ENCODE results near the gene CDH4. TPM values are rescaled to one million over a fixed set of nuclear protein-coding genes. Genes with fewer than 3 reads are reported as not detected.

CDH4 gene
- total and polyA plus RNA-seq, 2 of the 13 experiments (the other 11 are each of a cell fraction or from before 2014, with no cell fraction given) = not detected

GRCh38 chr20:61956396-61957342 is 704.6 kb downstream of the CDH4 start (continued):
- no peak for TF ChIP-seq TIGD3 (CRISPR knock-in tag; IDR thresholded peaks at IDR 0.05; ENCODE audit: borderline replicate concordance)
- TF ChIP-seq FOXP4 (CRISPR knock-in tag; IDR thresholded peaks at IDR 0.05) = no peak
- no peak for TF ChIP-seq MAZ (IDR thresholded peaks at IDR 0.05; ENCODE audit: borderline replicate concordance, low read depth, low read length)
- no peak for TF ChIP-seq MAZ (CRISPR knock-in tag; IDR thresholded peaks at IDR 0.05; ENCODE audit: low read depth)
- TF ChIP-seq E2F2 (CRISPR knock-in tag; IDR thresholded peaks at IDR 0.05; ENCODE audit: borderline replicate concordance) = no peak
- no peak for TF ChIP-seq ETV5 (CRISPR knock-in tag; IDR thresholded peaks at IDR 0.05; ENCODE audit: borderline replicate concordance)
- peak; percentile 59; the same call in 1 of the 2 replicates for TF ChIP-seq CREM (IDR thresholded peaks at IDR 0.05)
- no peak for TF ChIP-seq CREM (CRISPR knock-in tag; IDR thresholded peaks at IDR 0.05)
- TF ChIP-seq RAD51 (IDR thresholded peaks at IDR 0.05; ENCODE audit: borderline replicate concordance) = no peak
- peak; percentile 73; the same call in 1 of the 2 replicates for TF ChIP-seq ZHX1 (CRISPR knock-in tag; IDR thresholded peaks at IDR 0.05; ENCODE audit: low read depth)
- no peak for TF ChIP-seq ATM (IDR thresholded peaks at IDR 0.05; ENCODE audit: borderline replicate concordance)
- TF ChIP-seq ZFP90 (CRISPR knock-in tag; IDR thresholded peaks at IDR 0.05; ENCODE audit: borderline replicate concordance) = no peak
- TF ChIP-seq CC2D1A (CRISPR knock-in tag; IDR thresholded peaks at IDR 0.05) = no peak
- no peak for TF ChIP-seq SNAI1 (CRISPR knock-in tag; IDR thresholded peaks at IDR 0.05; ENCODE audit: borderline replicate concordance)
- TF ChIP-seq MNT (IDR thresholded peaks at IDR 0.05) = no peak
- no peak for TF ChIP-seq ELF3 (CRISPR knock-in tag; IDR thresholded peaks at IDR 0.05)
- no peak for TF ChIP-seq ZNF543 (CRISPR knock-in tag; IDR thresholded peaks at IDR 0.05)
- TF ChIP-seq SETDB1 (CRISPR knock-in tag; IDR thresholded peaks at IDR 0.05; ENCODE audit: borderline replicate concordance) = no peak
- no peak for TF ChIP-seq ZNF556 (CRISPR knock-in tag; IDR thresholded peaks at IDR 0.05; ENCODE audit: borderline replicate concordance)

Data from HepG2 (cell line).